ENCODE data around the gene CCDC192.

- no peak for TF ChIP-seq ZNF274 (IDR thresholded peaks at IDR 0.05; ENCODE audit: low read depth, low read length)
- no peak for TF ChIP-seq SUZ12 (IDR thresholded peaks at IDR 0.05; ENCODE audit: extremely low read depth, insufficient read depth, insufficient read length)
- no peak for TF ChIP-seq YY1 (IDR thresholded peaks at IDR 0.05; ENCODE audit: insufficient read depth, insufficient read length)
Observed at GRCh38 chr5:127739807-127740384, 36.7 kb downstream of the CCDC192 start.

Data from NT2/D1 (cell line).